HepG2 (cell line): ENCODE data around the gene DUS1L. TPM values are rescaled to one million over a fixed set of nuclear protein-coding genes. Genes with fewer than 3 reads are reported as not detected.

ENCODE experiments used
- ATAC-seq: fragments of 200-7000 bp; cut with Tn5 transposase; 3 replicates; pipeline ENCODE4 v1.9.1; 2020; ENCODE audit warnings: mild to moderate bottlenecking, moderate library complexity
- BruUV-seq: library from RNA; stranded (reverse); fragments of 400-500 nt; replicated peaks from 2 replicates; lab custom pipeline; 2021; lab: Mats Ljungman, UMichigan
- CTCF ChIA-PET: fragments of 300-600 bp; formaldehyde crosslinking; extraction: SDS; loops from one replicate; lab custom pipeline; 2021; ENCODE audit warnings: low total read pairs, inconsistent platforms, low intra/inter-chr PET ratio; lab: Yijun Ruan, JAX
- POLR2A ChIA-PET: fragments of 350-600 bp; sonication (Branson Sonifier 250); formaldehyde crosslinking; loops from one replicate; lab custom pipeline; 2020; ENCODE audit warnings: antibody characterized with exemption, inconsistent platforms; lab: Yijun Ruan, JAX
- DNase-seq: peaks from one replicate; pipeline ENCODE4 v3.0.0-alpha.2; 2015; ENCODE audit warnings: low spot score
- FAIRE-seq: peaks from 3 replicates; lab custom pipeline; 2011; peaks lifted over from hg19 to GRCh38; lab: Jason Lieb, UNC
- H2AFZ ChIP-seq: one replicate; pipeline ENCODE4 v1.6.1; 2011; ENCODE audit warnings: low read length, inconsistent platforms
- H3K27ac ChIP-seq: fragments of 300-600 bp; 3 replicates; pipeline ENCODE4 v1.8.0; 2011; ENCODE audit warnings: mixed run types, mild to moderate bottlenecking, mixed read lengths, low read length, inconsistent platforms; ENCODE audit not compliant: insufficient read depth; ENCODE audit errors: extremely low read length
- H3K27me3 ChIP-seq, 2 experiments: fragments of 200-600 bp in 1 of 2; 2 replicates in 1 of 2; 3 replicates in 1 of 2; pipeline versions ENCODE4 v1.6.0 to v1.8.0; 2011; ENCODE audit warnings: low read length in 2 of 2, mild to moderate bottlenecking in 2 of 2, moderate library complexity in 2 of 2, inconsistent platforms in 1 of 2; ENCODE audit not compliant: insufficient read depth in 2 of 2, control insufficient read depth in 1 of 2
- H3K36me3 ChIP-seq, 2 experiments: fragments of 200-600 bp in 1 of 2; replicated peaks in 1 of 2; 2 replicates in 1 of 2; 3 replicates in 1 of 2; pipeline versions ENCODE4 v1.5.1 to v1.8.0; 2011; ENCODE audit warnings: low read length in 2 of 2, inconsistent platforms in 1 of 2; ENCODE audit not compliant: insufficient read depth in 2 of 2, control insufficient read depth in 1 of 2
- H3K4me1 ChIP-seq: 2 replicates; pipeline ENCODE4 v1.5.1; 2012; ENCODE audit warnings: low read length, inconsistent platforms; ENCODE audit not compliant: insufficient read depth
- H3K4me2 ChIP-seq: 2 replicates; pipeline ENCODE4 v1.6.0; 2011; ENCODE audit warnings: low read depth, low read length, inconsistent platforms
- H3K4me3 ChIP-seq, 3 experiments: fragments of 200-600 bp in 1 of 3; sonication (generic), shearing (Covaris generic) in 1 of 3; replicated peaks in 1 of 3; 2 replicates each; pipeline ENCODE4 v1.5.1; 2011 to 2016; ENCODE audit warnings: low read length in 3 of 3, inconsistent platforms in 2 of 3, low read depth in 2 of 3, mild to moderate bottlenecking in 2 of 3, control low read depth in 1 of 3, mixed read lengths in 1 of 3; ENCODE audit not compliant: insufficient read depth in 1 of 3
- H3K79me2 ChIP-seq: one replicate; pipeline ENCODE4 v1.6.1; 2011; ENCODE audit warnings: low read length, inconsistent platforms; ENCODE audit not compliant: insufficient read depth
- H3K9ac ChIP-seq: 2 replicates; pipeline ENCODE4 v1.6.0; 2011; ENCODE audit warnings: mild to moderate bottlenecking, low read depth, low read length, inconsistent platforms; ENCODE audit not compliant: insufficient read depth
- H3K9me3 ChIP-seq: 2 replicates; pipeline ENCODE4 v1.5.1; 2012; ENCODE audit warnings: mild to moderate bottlenecking, low read length
- H4K20me1 ChIP-seq: 2 replicates; pipeline ENCODE4 v1.6.0; 2011; ENCODE audit warnings: inconsistent platforms, mild to moderate bottlenecking, low read length, moderate library complexity; ENCODE audit not compliant: insufficient read depth
- DPF2 ChIP-seq: sonication (generic); formaldehyde crosslinking; IDR thresholded peaks from 2 replicates; pipeline ENCODE4 v1.4.0; 2020; ENCODE audit warnings: mild to moderate bottlenecking, low read depth, missing genetic modification reagents, borderline replicate concordance
- KLF9 ChIP-seq: IDR thresholded peaks from 2 replicates; pipeline ENCODE4 v1.6.1; 2016; ENCODE audit warnings: low read depth
- MTA1 ChIP-seq: sonication (generic); formaldehyde crosslinking; IDR thresholded peaks from 2 replicates; pipeline ENCODE4 v1.4.0; 2020; ENCODE audit warnings: missing genetic modification reagents, mild to moderate bottlenecking, borderline replicate concordance
- MYC ChIP-seq: sonication (generic); formaldehyde crosslinking; IDR thresholded peaks from 2 replicates; pipeline ENCODE4 v1.9.0; 2021; ENCODE audit warnings: missing genetic modification reagents, borderline replicate concordance
- NAIF1 ChIP-seq: sonication (generic); formaldehyde crosslinking; IDR thresholded peaks from 2 replicates; pipeline ENCODE4 v1.5.0; 2020; ENCODE audit warnings: mild to moderate bottlenecking, missing genetic modification reagents, borderline replicate concordance
- NFIB ChIP-seq: sonication (generic); formaldehyde crosslinking; IDR thresholded peaks from 2 replicates; pipeline ENCODE4 v1.9.0; 2021; ENCODE audit warnings: missing genetic modification reagents, mild to moderate bottlenecking, borderline replicate concordance
- NFYC ChIP-seq: IDR thresholded peaks from 2 replicates; pipeline ENCODE4 v1.6.1; 2016; ENCODE audit warnings: missing genetic modification reagents, missing compliant biosample characterization
- SAP130 ChIP-seq: IDR thresholded peaks from 2 replicates; pipeline ENCODE4 v1.6.1; 2016; ENCODE audit warnings: low read depth
- TCF12 ChIP-seq, 2 experiments: fragments of 450-650 bp in 1 of 2; sonication (generic) in 1 of 2; formaldehyde crosslinking in 1 of 2; IDR thresholded peaks; 2 replicates each; pipeline versions ENCODE4 v1.6.1 to v1.8.0; 2017 to 2022; ENCODE audit warnings: antibody characterized with exemption in 1 of 2, mild to moderate bottlenecking in 1 of 2, missing genetic modification reagents in 1 of 2, moderate library complexity in 1 of 2
- ZBTB46 ChIP-seq: sonication (generic); formaldehyde crosslinking; IDR thresholded peaks from 2 replicates; pipeline ENCODE4 v1.4.0; 2020; ENCODE audit warnings: mild to moderate bottlenecking, missing genetic modification reagents, borderline replicate concordance
- ZMAT5 ChIP-seq: sonication (generic); formaldehyde crosslinking; IDR thresholded peaks from 2 replicates; pipeline ENCODE4 v1.5.0; 2020; ENCODE audit warnings: mild to moderate bottlenecking, low read depth, missing genetic modification reagents, borderline replicate concordance
- ZNF10 ChIP-seq: sonication (generic); formaldehyde crosslinking; IDR thresholded peaks from 2 replicates; pipeline ENCODE4 v1.4.0; 2020; ENCODE audit warnings: mild to moderate bottlenecking, low read depth, missing genetic modification reagents, borderline replicate concordance
- ZNF414 ChIP-seq: sonication (generic); formaldehyde crosslinking; IDR thresholded peaks from 2 replicates; pipeline ENCODE4 v1.5.0; 2020; ENCODE audit warnings: missing genetic modification reagents
- ZNF605 ChIP-seq: sonication (generic); formaldehyde crosslinking; IDR thresholded peaks from 2 replicates; pipeline ENCODE4 v1.8.0; 2022; ENCODE audit warnings: mild to moderate bottlenecking, missing genetic modification reagents
- ZNF629 ChIP-seq: sonication (generic); formaldehyde crosslinking; conservative IDR thresholded peaks from 2 replicates; pipeline ENCODE4 v1.5.0; 2020; ENCODE audit warnings: missing genetic modification reagents
- WGBS: methylation state at CpG from one replicate; pipeline ENCODE4 v1.1.6; 2017; ENCODE audit warnings: low lambda C conversion rate; 5-methylcytosine and 5-hydroxymethylcytosine counted together
- in situ Hi-C: cut with HindIII; loops from 2 replicates; pipeline ENCODE4 v1.10.0; 2017; ENCODE audit warnings: low pct_unique_long_range_greater_than_20kb; ENCODE audit not compliant: extremely low pct_ligation_motif_present
- intact Hi-C: fragments of 100-400 bp; cut with micrococcal nuclease; formaldehyde crosslinking; loops from one replicate; pipeline ENCODE4 v1.10.0; 2022; ENCODE audit not compliant: unreplicated experiment
- polyA plus RNA-seq, 8 experiments: library from polyadenylated mRNA; depleted of rRNA in 3 of 8; stranded (reverse) in 7 of 8; unstranded in 1 of 8; fragments of >200 nt; fragmentation: Illumina TruSeq in 4 of 8; extraction: Trizol in 4 of 8; gene quantifications; 2 replicates each; pipeline versions ENCODE4 v1.2.1 to v1.2.3, GENCODE V29; 2011 to 2016; ENCODE audit warnings: low read depth in 4 of 8, missing spikeins in 1 of 8, mixed read lengths in 1 of 8; ENCODE audit not compliant: insufficient read depth in 1 of 8
- total RNA-seq, 5 experiments: library from RNA; depleted of rRNA; stranded (reverse); fragments of >200 nt; fragmentation: Illumina TruSeq; extraction: Trizol; gene quantifications; 2 replicates each; pipeline ENCODE4 v1.2.3, GENCODE V29; 2016; ENCODE audit warnings: low read depth in 1 of 5

Gene DUS1L
- total and polyA plus RNA-seq, 2 of the 13 experiments (the other 11 are each of a cell fraction or from before 2014, with no cell fraction given), result 81.0 to 109 TPM

GRCh38 chr17:82022310-82022980 is 43.2 kb downstream of the DUS1L start, which contains the start of gene CENPX (continued):
- TF ChIP-seq NFYC (CRISPR knock-in tag) (no peak), ZNF414 (CRISPR knock-in tag) (0 out of 2 replicates have a peak, but pooled peaks have one; percentile 63), MYC (CRISPR knock-in tag) (peak; percentile 79; the same call in 1 of the 2 replicates), MTA1 (CRISPR knock-in tag) (peak; percentile 75; the same call in 1 of the 2 replicates), TCF12 (IDR thresholded peaks at IDR 0.05) (no peak), TCF12 (CRISPR knock-in tag; IDR thresholded peaks at IDR 0.05) (no peak), ZNF605 (CRISPR knock-in tag) (peak; percentile 61; the same call in 1 of the 2 replicates)
- TF ChIP-seq, all 625 proteins: peak for 240

GRCh38 chr17:82021900-82022309 is 43.7 kb downstream of the DUS1L start:
- BruUV-seq, result no TSS peak
- H4K20me1 ChIP-seq, result no peaks in the 10 kb centered on the region; the same call in 1 of the 2 replicates
- ChIA-PET POLR2A (interaction anchor here (0.9 to 14.1 kb wide), 22 partner anchors 8 to 295 kb away, joined by 3 to 470 read pairs (median 8); partner anchors contain the start of genes DCXR, FASN, MAFG and NOTUM), CTCF (interaction anchor here (0.9 to 6.8 kb wide), 7 partner anchors 21 to 132 kb away, joined by 3 to 181 read pairs (median 5); partner anchors contain the start of genes ALYREF, ANAPC11 and NOTUM)
- peak; percentile 59 for FAIRE-seq
- peak overlapping the region; percentile 79 to 90 (median 88) for H3K4me3 ChIP-seq
- ATAC-seq, result peak; percentile 12
- DNase-seq, result no peak
- peaks cover 79% of the 10 kb centered on the region for H3K4me1 ChIP-seq
- intact Hi-C loops (loop anchor here (1.0 to 5.0 kb wide), 5 partner anchors 22 to 155 kb away; no protein-coding TSS in a partner anchor), in situ Hi-C loops (loop anchor here (5.0 kb wide), 1 partner anchor 65 kb away; no protein-coding TSS in a partner anchor)
- H3K4me2 ChIP-seq, result peak overlapping the region; percentile 95
- no peaks in the 10 kb centered on the region; a peak in 1 of 5 replicates for H3K27me3 ChIP-seq
- peak overlapping the region; percentile 95 for H3K9ac ChIP-seq
- H3K9me3 ChIP-seq, result no peaks in the 10 kb centered on the region
- peak overlapping the region; percentile 78 for H3K27ac ChIP-seq
- peaks cover 4 to 5% of the 10 kb centered on the region in 2 experiments; a peak in 3 of 5 replicates for H3K36me3 ChIP-seq
- peaks cover 41% of the 10 kb centered on the region for H3K79me2 ChIP-seq
- WGBS, result 5% methylated on average over 5 of the region's 10 CpGs
- H2AFZ ChIP-seq, result no peak overlapping the region
- no peak for TF ChIP-seq ZNF629 (CRISPR knock-in tag)
- TF ChIP-seq ZBTB46 (CRISPR knock-in tag), result 0 out of 2 replicates have a peak, but pooled peaks have one; percentile 54
- no peak for TF ChIP-seq DPF2
- no peak for TF ChIP-seq NFIB (CRISPR knock-in tag)
- TF ChIP-seq SAP130, result peak; percentile 3; the same call in 1 of the 2 replicates
- no peak for TF ChIP-seq KLF9
- peak; percentile 25; the same call in 1 of the 2 replicates for TF ChIP-seq NAIF1 (CRISPR knock-in tag)
- no peak for TF ChIP-seq ZMAT5 (CRISPR knock-in tag)
- TF ChIP-seq ZNF10, result no peak
